GM12864 (cell line): ENCODE data around the gene EGLN3.
A peak's percentile ranks its signal among the peaks of the same experiment; 100 is the strongest.
"Not testable (repeated sequence)": the region's sequence is repeated elsewhere in the genome, so short reads cannot be mapped to it uniquely, and the experiment has no call there.

ENCODE experiments used
- DNase-seq: peaks from one replicate; pipeline ENCODE4 v3.0.0-alpha.2; 2011; ENCODE audit warnings: low read depth
- H3K4me3 ChIP-seq: 2 replicates; pipeline ENCODE4 v1.5.1; 2011; ENCODE audit warnings: mild to moderate bottlenecking, low read depth, low read length, control low read depth
- CTCF ChIP-seq: IDR thresholded peaks from 2 replicates; pipeline ENCODE4 v1.5.1; 2011; ENCODE audit warnings: low read depth, mild to moderate bottlenecking, moderate library complexity, low read length, control low read depth, inconsistent platforms; ENCODE audit errors: missing control alignments

EGLN3 gene

GRCh38 chr14:33978892-33979612 is 28.2 kb upstream of the EGLN3 start:
- DNase-seq: no peak
- H3K4me3 ChIP-seq: no peak overlapping the region
- TF ChIP-seq CTCF: no peak

- TF ChIP-seq CTCF: no peak
- H3K4me3 ChIP-seq: no peak overlapping the region
- DNase-seq: peak; percentile 19
Measured at GRCh38 chr14:33972583-33973081, 21.8 kb upstream of the EGLN3 start.

GRCh38 chr14:33969846-33970245 is 19.0 kb upstream of the EGLN3 start:
- H3K4me3 ChIP-seq, DNase-seq: not testable (repeated sequence)

- H3K4me3 ChIP-seq: no peak overlapping the region
- no peak for TF ChIP-seq CTCF
- no peak for DNase-seq
Measured at GRCh38 chr14:33968722-33969121, 17.8 kb upstream of the EGLN3 start.

GRCh38 chr14:33967138-33967537 is 16.3 kb upstream of the EGLN3 start:
- DNase-seq: no peak
- no peak for TF ChIP-seq CTCF
- H3K4me3 ChIP-seq: no peak overlapping the region

GRCh38 chr14:33966276-33966675 is 15.4 kb upstream of the EGLN3 start:
- H3K4me3 ChIP-seq: no peak overlapping the region
- no peak for TF ChIP-seq CTCF
- DNase-seq: no peak

- no peak for DNase-seq
- no peak overlapping the region for H3K4me3 ChIP-seq
- TF ChIP-seq CTCF: no peak
Measured at GRCh38 chr14:33964599-33965317, 13.9 kb upstream of the EGLN3 start.
